Globus pallidus (tissue), 1 donor: Measurements from ENCODE around the gene NFAM1.

Source experiments
- DNase-seq: peaks from one replicate; pipeline ENCODE4 v3.0.0-alpha.2; 2015; ENCODE audit warnings: low spot score

The NFAM1 gene

GRCh38 chr22:42383851-42384417 is 48.3 kb downstream of the NFAM1 start:
- DNase-seq, result no peak

- no peak for DNase-seq
These were observed 48.9 kb downstream of the NFAM1 start for GRCh38 chr22:42383287-42383686.

- DNase-seq, result no peak
These were observed 51.2 kb downstream of the NFAM1 start for GRCh38 chr22:42380769-42381551.

GRCh38 chr22:42379966-42380537 is 52.2 kb downstream of the NFAM1 start:
- no peak for DNase-seq

GRCh38 chr22:42376711-42377554 is 55.3 kb downstream of the NFAM1 start:
- DNase-seq, result no peak

- no peak for DNase-seq
These were observed 56.2 kb downstream of the NFAM1 start for GRCh38 chr22:42375982-42376381.

- DNase-seq, result no peak
These were observed 59.2 kb downstream of the NFAM1 start for GRCh38 chr22:42372976-42373375.

- no peak for DNase-seq
These were observed 60.7 kb downstream of the NFAM1 start for GRCh38 chr22:42371501-42371900.

GRCh38 chr22:42371099-42371498 is 61.1 kb downstream of the NFAM1 start:
- DNase-seq, result no peak

GRCh38 chr22:42369250-42370041 is 62.8 kb downstream of the NFAM1 start:
- DNase-seq, result peak; percentile 96

GRCh38 chr22:42368379-42369249 is 63.6 kb downstream of the NFAM1 start:
- DNase-seq, result no peak

- no peak for DNase-seq
These were observed 64.2 kb downstream of the NFAM1 start for GRCh38 chr22:42367980-42368378.

- DNase-seq, result peak; percentile 72
These were observed 65.2 kb downstream of the NFAM1 start for GRCh38 chr22:42366806-42367581.

- no peak for DNase-seq
These were observed 66.1 kb downstream of the NFAM1 start for GRCh38 chr22:42365942-42366695.

- DNase-seq, result peak; percentile 51
These were observed 66.9 kb downstream of the NFAM1 start for GRCh38 chr22:42365111-42365865.

- DNase-seq, result no peak
These were observed 67.5 kb downstream of the NFAM1 start for GRCh38 chr22:42364604-42365110.

GRCh38 chr22:42363892-42364291 is 68.3 kb downstream of the NFAM1 start:
- no peak for DNase-seq

GRCh38 chr22:42361523-42361922 is 70.7 kb downstream of the NFAM1 start:
- no peak for DNase-seq
